H1 (cell line): ENCODE results near the gene CASK. TPM values are rescaled to one million over a fixed set of nuclear protein-coding genes. Genes with fewer than 3 reads are reported as not detected.

Experiments used
- CTCF ChIA-PET: fragments of 300-600 bp; sonication (Branson Sonifier 250); formaldehyde crosslinking; loops from one replicate; lab custom pipeline; 2021; ENCODE audit not compliant: partially characterized antibody; lab: Charles Lee
- POLR2A ChIA-PET: fragments of 300-600 bp; sonication (Branson Sonifier 250); formaldehyde crosslinking; loops from one replicate; lab custom pipeline; 2021; ENCODE audit warnings: inconsistent platforms; ENCODE audit not compliant: partially characterized antibody; lab: Charles Lee
- DNase-seq, 2 experiments: peaks; one replicate each; pipeline versions ENCODE4 v3.0.0 to v3.0.0-alpha.2; 2010 to 2022; ENCODE audit warnings: low spot score in 2 of 2, low read depth in 1 of 2, mixed read lengths in 1 of 2
- FAIRE-seq: peaks from 2 replicates; lab custom pipeline; 2011; peaks lifted over from hg19 to GRCh38; lab: Jason Lieb, UNC
- H2AFZ ChIP-seq: 2 replicates; pipeline ENCODE4 v1.8.1; 2012; ENCODE audit warnings: low read length, inconsistent platforms
- H2AK5ac ChIP-seq: 2 replicates; pipeline ENCODE4 v1.6.1; 2013; ENCODE audit warnings: low read depth, low read length
- H2BK120ac ChIP-seq: replicated peaks from 2 replicates; pipeline ENCODE3; 2013; ENCODE audit warnings: low read depth, low read length, inconsistent platforms
- H2BK12ac ChIP-seq: 2 replicates; pipeline ENCODE4 v1.6.1; 2013; ENCODE audit warnings: low read depth, low read length
- H2BK15ac ChIP-seq: 2 replicates; pipeline ENCODE4 v1.6.1; 2013; ENCODE audit warnings: low read length
- H2BK20ac ChIP-seq: 2 replicates; pipeline ENCODE4 v1.6.1; 2013; ENCODE audit warnings: low read length
- H2BK5ac ChIP-seq: 2 replicates; pipeline ENCODE4 v1.6.1; 2013; ENCODE audit warnings: low read depth, low read length
- H3K14ac ChIP-seq: 2 replicates; pipeline ENCODE4 v1.6.1; 2013; ENCODE audit warnings: inconsistent platforms; ENCODE audit not compliant: insufficient read length
- H3K18ac ChIP-seq: 2 replicates; pipeline ENCODE4 v1.6.1; 2013; ENCODE audit warnings: low read length; ENCODE audit errors: extremely low read depth
- H3K23ac ChIP-seq: 2 replicates; pipeline ENCODE4 v1.6.1; 2013; ENCODE audit warnings: inconsistent platforms; ENCODE audit not compliant: insufficient read length
- H3K23me2 ChIP-seq: 2 replicates; pipeline ENCODE4 v1.6.1; 2013; ENCODE audit warnings: low read depth, low read length
- H3K27ac ChIP-seq: 2 replicates; pipeline ENCODE4 v1.6.1; 2011; ENCODE audit warnings: low read depth, low read length, inconsistent platforms
- H3K27me3 ChIP-seq, 4 experiments: replicated peaks in 1 of 4; 1 replicate in 1 of 4; 2 replicates in 3 of 4; pipeline versions ENCODE4 v1.6.1 to v1.8.1; 2011 to 2013; ENCODE audit warnings: low read length in 3 of 4, mild to moderate bottlenecking in 3 of 4, inconsistent platforms in 2 of 4, mixed read lengths in 2 of 4, moderate library complexity in 1 of 4; ENCODE audit not compliant: control insufficient read depth in 3 of 4, insufficient read depth in 3 of 4; ENCODE audit errors: extremely low read depth in 1 of 4
- H3K36me3 ChIP-seq, 4 experiments: 2 replicates each; pipeline versions ENCODE4 v1.6.1 to v1.8.1; 2011 to 2013; ENCODE audit warnings: mild to moderate bottlenecking in 4 of 4, low read length in 3 of 4, moderate library complexity in 2 of 4, control low read depth in 1 of 4, inconsistent platforms in 1 of 4; ENCODE audit not compliant: insufficient read depth in 4 of 4, control insufficient read depth in 2 of 4
- H3K4ac ChIP-seq: replicated peaks from 2 replicates; pipeline ENCODE3; 2013; ENCODE audit warnings: low read length, low read depth, mixed read lengths, inconsistent platforms; ENCODE audit not compliant: insufficient read length
- H3K4me1 ChIP-seq, 4 experiments: replicated peaks in 1 of 4; 1 replicate in 1 of 4; 2 replicates in 3 of 4; pipeline versions ENCODE4 v1.6.1 to v1.8.1; 2011 to 2013; ENCODE audit warnings: low read length in 3 of 4, inconsistent platforms in 2 of 4, mixed read lengths in 1 of 4; ENCODE audit not compliant: insufficient read depth in 4 of 4, control insufficient read depth in 3 of 4
- H3K4me2 ChIP-seq, 2 experiments: 2 replicates each; pipeline versions ENCODE4 v1.6.1 to v1.8.1; 2011 to 2013; ENCODE audit warnings: low read depth in 2 of 2, low read length in 2 of 2, control low read depth in 1 of 2, inconsistent platforms in 1 of 2, mild to moderate bottlenecking in 1 of 2; ENCODE audit not compliant: insufficient read depth in 1 of 2
- H3K4me3 ChIP-seq, 4 experiments: fragments of 200-600, 300-600 bp in 1 of 4; sonication (generic), shearing (Covaris generic), sonication (Bioruptor Twin) in 1 of 4; 2 replicates each; pipeline versions ENCODE4 v1.5.1 to v1.8.1; 2011 to 2016; ENCODE audit warnings: low read length in 4 of 4, low read depth in 3 of 4, control low read depth in 2 of 4, inconsistent platforms in 2 of 4, mild to moderate bottlenecking in 2 of 4, mixed read lengths in 1 of 4, moderate library complexity in 1 of 4; ENCODE audit not compliant: insufficient read depth in 2 of 4; ENCODE audit errors: extremely low read depth in 1 of 4
- H3K56ac ChIP-seq: replicated peaks from 2 replicates; pipeline ENCODE3; 2013; ENCODE audit warnings: low read depth, mild to moderate bottlenecking, mixed read lengths, low read length, inconsistent platforms; ENCODE audit not compliant: insufficient read length
- H3K79me1 ChIP-seq: 2 replicates; pipeline ENCODE4 v1.6.1; 2013; ENCODE audit warnings: low read depth, low read length, control low read depth
- H3K79me2 ChIP-seq, 2 experiments: 2 replicates each; pipeline versions ENCODE4 v1.6.1 to v1.8.1; 2012 to 2013; ENCODE audit warnings: low read length in 2 of 2, mild to moderate bottlenecking in 2 of 2, inconsistent platforms in 1 of 2; ENCODE audit not compliant: insufficient read depth in 2 of 2, control insufficient read depth in 1 of 2
- H3K9ac ChIP-seq, 4 experiments: replicated peaks in 1 of 4; 1 replicate in 1 of 4; 2 replicates in 3 of 4; pipeline versions ENCODE4 v1.6.1 to v1.8.1; 2011 to 2013; ENCODE audit warnings: low read depth in 3 of 4, low read length in 3 of 4, control low read depth in 2 of 4, mild to moderate bottlenecking in 2 of 4, moderate library complexity in 2 of 4, inconsistent platforms in 1 of 4; ENCODE audit errors: extremely low read depth in 1 of 4
- H3K9me3 ChIP-seq, 2 experiments: 2 replicates each; pipeline versions ENCODE4 v1.6.1 to v1.8.1; 2012 to 2013; ENCODE audit warnings: mild to moderate bottlenecking in 2 of 2, moderate library complexity in 2 of 2, control low read depth in 1 of 2, inconsistent platforms in 1 of 2, low read depth in 1 of 2, low read length in 1 of 2, mixed read lengths in 1 of 2; ENCODE audit not compliant: insufficient read depth in 2 of 2
- H4K20me1 ChIP-seq, 2 experiments: replicated peaks in 1 of 2; 2 replicates each; pipeline versions ENCODE3 to v1.8.1; 2011 to 2013; ENCODE audit warnings: inconsistent platforms in 2 of 2, low read length in 2 of 2, mild to moderate bottlenecking in 1 of 2; ENCODE audit not compliant: insufficient read depth in 2 of 2, control insufficient read depth in 1 of 2
- H4K5ac ChIP-seq: 2 replicates; pipeline ENCODE4 v1.6.1; 2013; ENCODE audit warnings: low read length, low read depth, mixed read lengths, inconsistent platforms; ENCODE audit not compliant: insufficient read length
- H4K8ac ChIP-seq: 2 replicates; pipeline ENCODE4 v1.8.0; 2013; ENCODE audit warnings: mild to moderate bottlenecking, moderate library complexity, low read length, inconsistent platforms; ENCODE audit not compliant: insufficient read depth; ENCODE audit errors: extremely low read depth
- H4K91ac ChIP-seq: replicated peaks from 2 replicates; pipeline ENCODE3; 2013; ENCODE audit warnings: low read length, mixed read lengths, inconsistent platforms; ENCODE audit not compliant: insufficient read length
- ASH2L ChIP-seq: fragments of 200-600, 300-600 bp; sonication (generic); IDR thresholded peaks from one replicate; pipeline ENCODE4 v1.7.1; 2017; ENCODE audit warnings: low read length
- CBX8 ChIP-seq: fragments of 300-800, 300-1000 bp; sonication (generic); IDR thresholded peaks from 2 replicates; pipeline ENCODE4 v1.7.1; 2016; ENCODE audit warnings: low read depth, low read length, borderline replicate concordance
- CHD1 ChIP-seq: IDR thresholded peaks from 2 replicates; pipeline ENCODE4 v1.6.1; 2012; ENCODE audit warnings: low read depth, low read length, improper control_type of control experiment
- EZH2 ChIP-seq: fragments of 200-600 bp; sonication (generic); IDR thresholded peaks from 2 replicates; pipeline ENCODE4 v1.7.1; 2012; ENCODE audit warnings: low read depth, mild to moderate bottlenecking, moderate library complexity, low read length, inconsistent platforms; ENCODE audit not compliant: severe bottlenecking
- HDAC6 ChIP-seq: IDR thresholded peaks from one replicate; pipeline ENCODE4 v1.7.1; 2012; ENCODE audit warnings: low read depth, mild to moderate bottlenecking, inconsistent platforms, low read length, moderate library complexity
- JUN ChIP-seq: IDR thresholded peaks from 2 replicates; pipeline ENCODE4 v1.6.1; 2011; ENCODE audit warnings: low read depth, mild to moderate bottlenecking, improper control_type of control experiment, low read length
- NANOG ChIP-seq: IDR thresholded peaks from 2 replicates; pipeline ENCODE4 v1.6.1; 2011; ENCODE audit warnings: low read length, low read depth, mild to moderate bottlenecking, inconsistent platforms; ENCODE audit not compliant: insufficient read depth, poor library complexity, severe bottlenecking
- RAD21 ChIP-seq, 2 experiments: IDR thresholded peaks in 1 of 2; conservative IDR thresholded peaks in 1 of 2; 2 replicates each; pipeline ENCODE4 v1.6.1; 2011; ENCODE audit warnings: low read depth in 2 of 2, low read length in 2 of 2, improper control_type of control experiment in 1 of 2, inconsistent platforms in 1 of 2, mild to moderate bottlenecking in 1 of 2, moderate library complexity in 1 of 2
- SRF ChIP-seq: IDR thresholded peaks from 2 replicates; pipeline ENCODE4 v1.6.1; 2011; ENCODE audit warnings: mild to moderate bottlenecking, low read depth, low read length, moderate library complexity
- SUZ12 ChIP-seq: fragments of 200-600 bp; sonication (generic); IDR thresholded peaks from 2 replicates; pipeline ENCODE4 v1.6.1; 2012; ENCODE audit warnings: mild to moderate bottlenecking, inconsistent platforms, low read length, moderate library complexity, mixed read lengths
- TEAD4 ChIP-seq: IDR thresholded peaks from 2 replicates; pipeline ENCODE4 v1.6.1; 2012; ENCODE audit warnings: low read depth, low read length, inconsistent platforms, mixed read lengths
- USF2 ChIP-seq: IDR thresholded peaks from 2 replicates; pipeline ENCODE4 v1.6.1; 2011; ENCODE audit warnings: low read length, improper control_type of control experiment
- YY1 ChIP-seq: IDR thresholded peaks from 2 replicates; pipeline ENCODE4 v1.6.1; 2011; ENCODE audit warnings: low read depth, mild to moderate bottlenecking, low read length
- ZNF274 ChIP-seq: IDR thresholded peaks from 2 replicates; pipeline ENCODE4 v1.7.0; 2012; ENCODE audit warnings: low read length, borderline replicate concordance; ENCODE audit errors: extremely low read depth
- WGBS, 2 experiments: shearing (Covaris generic) in 1 of 2; methylation state at CpG; one replicate each; pipeline versions ENCODE4 v1.1.6 to v1.1.7; 2013 to 2015; ENCODE audit warnings: low lambda C conversion rate in 2 of 2, mixed read lengths in 2 of 2, inconsistent platforms in 1 of 2, low coverage in 1 of 2, missing lambda C conversion rate in 1 of 2; ENCODE audit not compliant: insufficient replicate concordance in 2 of 2, insufficient coverage in 1 of 2, insufficient read length in 1 of 2; ENCODE audit errors: extremely low coverage in 1 of 2, missing lambda C conversion rate in 1 of 2; 5-methylcytosine and 5-hydroxymethylcytosine counted together
- polyA plus RNA-seq, 7 experiments: library from polyadenylated mRNA; depleted of rRNA in 3 of 7; stranded (reverse) in 5 of 7; unstranded in 2 of 7; fragments of >200 nt in 5 of 7; fragments of 200-250 nt in 2 of 7; gene quantifications; 1 replicate in 5 of 7; 2 replicates in 1 of 7; 4 replicates in 1 of 7; pipeline versions ENCODE4 v1.2.1 to v1.2.3, GENCODE V29; 2011 to 2013; ENCODE audit warnings: missing spikeins in 2 of 7, mixed read lengths in 2 of 7
- total RNA-seq: library from RNA; stranded (reverse); fragmentation: NEBNext Ultra II Directional; extraction: Animal tissue kit (Norgen Biotek cat#: 25700); gene quantifications from 2 replicates; pipeline ENCODE4 v1.2.1, GENCODE V29; 2021

The CASK gene
- total and polyA plus RNA-seq, 2 of the 8 experiments (the other 6 are each of a cell fraction or from before 2014, with no cell fraction given) = 21.6 to 55.1 TPM

- DNase-seq = no peak
- H2BK12ac ChIP-seq = no peak overlapping the region
- no peak overlapping the region for H3K14ac ChIP-seq
- H4K8ac ChIP-seq = no peak overlapping the region
- no peak overlapping the region for H3K18ac ChIP-seq
- H2BK20ac ChIP-seq = no peak overlapping the region
- no peak overlapping the region for H2BK5ac ChIP-seq
- H2AK5ac ChIP-seq = no peak overlapping the region
- no peak overlapping the region for H3K9ac ChIP-seq
- H4K5ac ChIP-seq = no peak overlapping the region
- no peak overlapping the region for H2BK120ac ChIP-seq
- H4K20me1 ChIP-seq = no peaks in the 10 kb centered on the region
- FAIRE-seq = no peak
- no peaks in the 10 kb centered on the region for H3K79me1 ChIP-seq
- H3K4me2 ChIP-seq = no peak overlapping the region
- ChIA-PET CTCF (no interaction called here), POLR2A (no interaction called here)
- no peaks in the 10 kb centered on the region for H3K79me2 ChIP-seq
- no peak overlapping the region for H2BK15ac ChIP-seq
- H3K36me3 ChIP-seq = no peaks in the 10 kb centered on the region
- 86% methylated on average over 9 of the region's 9 CpGs; no CpG with 5 or more reads in 1 of the 2 experiments for WGBS, 2 experiments
- no peak overlapping the region for H4K91ac ChIP-seq
- no peaks in the 10 kb centered on the region for H3K9me3 ChIP-seq
- no peaks in the 10 kb centered on the region for H3K23me2 ChIP-seq
- no peak overlapping the region for H2AFZ ChIP-seq
- H3K27me3 ChIP-seq = no peaks in the 10 kb centered on the region
- H3K4me1 ChIP-seq = peaks cover 0 to 7% (median 2%) of the 10 kb centered on the region in 4 experiments; a peak in 3 of 7 replicates
- no peak overlapping the region for H3K56ac ChIP-seq
- H3K27ac ChIP-seq = no peak overlapping the region
- H3K4ac ChIP-seq = no peak overlapping the region
- H3K23ac ChIP-seq = no peak overlapping the region
- H3K4me3 ChIP-seq = no peak overlapping the region
- TF ChIP-seq USF2 = no peak
- TF ChIP-seq SRF = no peak
- TF ChIP-seq TEAD4 = no peak
- no peak for TF ChIP-seq ZNF274
- no peak for TF ChIP-seq NANOG
- TF ChIP-seq HDAC6 = no peak
- TF ChIP-seq CHD1 = no peak
- no peak for TF ChIP-seq JUN
- TF ChIP-seq EZH2 = no peak
- TF ChIP-seq RAD21 (IDR thresholded peaks at IDR 0.05 in 1 of 2, conservative IDR thresholded peaks at IDR 0.05 in 1 of 2; ENCODE audit: low read depth in 2 of 2, low read length in 2 of 2) = no peak
- TF ChIP-seq YY1 = no peak
- no peak for TF ChIP-seq SUZ12
- no peak for TF ChIP-seq CBX8
- TF ChIP-seq ASH2L = no peak
These were observed 409.2 kb downstream of the CASK start for GRCh38 chrX:41514179-41514578.
